NCI-H2196 treated with DMSO at 0.1 percent for 48 hours (cell line): Measurements from ENCODE around the gene INSR.
"Not testable (repeated sequence)": the region's sequence is repeated elsewhere in the genome, so short reads cannot be mapped to it uniquely, and the experiment has no call there.

Source experiments
- DNase-seq: peaks from one replicate; lab custom pipeline; 2025; ENCODE audit not compliant: unreplicated experiment; lab: John Stamatoyannopoulos, UW

INSR gene

DNA sequence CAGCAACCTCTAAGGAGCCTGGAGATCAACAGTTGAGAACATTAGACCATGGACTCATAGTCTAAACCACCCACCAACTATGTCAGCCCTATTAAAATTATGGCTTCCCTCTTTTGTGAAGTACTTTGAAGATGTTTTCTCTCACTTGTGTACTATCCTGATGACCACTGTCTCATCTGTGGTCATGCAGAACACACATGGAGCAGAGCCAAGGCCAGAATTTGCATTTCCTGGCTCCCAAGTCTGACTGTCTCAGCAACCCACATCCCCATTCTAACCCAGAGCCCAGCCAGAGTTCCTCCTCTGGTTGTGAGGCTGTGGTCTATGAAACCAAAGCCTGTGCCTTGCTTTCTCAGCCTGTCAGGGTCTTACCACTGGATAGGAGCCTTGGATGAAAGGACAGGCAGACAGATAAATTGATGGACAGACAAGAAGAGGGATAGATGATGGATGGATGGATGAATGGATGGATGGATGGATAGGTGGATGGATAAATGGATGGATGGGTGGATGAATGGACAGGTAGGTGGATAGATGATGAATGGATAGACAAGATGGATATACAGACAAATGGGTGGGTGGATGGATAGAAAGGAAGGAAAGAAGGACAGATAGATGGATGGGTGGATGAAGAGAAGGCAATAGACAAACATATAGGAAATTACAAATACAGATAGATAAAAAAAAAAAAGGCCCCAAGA, 189.3 kb downstream of the INSR start:
- DNase-seq = no peak

DNA sequence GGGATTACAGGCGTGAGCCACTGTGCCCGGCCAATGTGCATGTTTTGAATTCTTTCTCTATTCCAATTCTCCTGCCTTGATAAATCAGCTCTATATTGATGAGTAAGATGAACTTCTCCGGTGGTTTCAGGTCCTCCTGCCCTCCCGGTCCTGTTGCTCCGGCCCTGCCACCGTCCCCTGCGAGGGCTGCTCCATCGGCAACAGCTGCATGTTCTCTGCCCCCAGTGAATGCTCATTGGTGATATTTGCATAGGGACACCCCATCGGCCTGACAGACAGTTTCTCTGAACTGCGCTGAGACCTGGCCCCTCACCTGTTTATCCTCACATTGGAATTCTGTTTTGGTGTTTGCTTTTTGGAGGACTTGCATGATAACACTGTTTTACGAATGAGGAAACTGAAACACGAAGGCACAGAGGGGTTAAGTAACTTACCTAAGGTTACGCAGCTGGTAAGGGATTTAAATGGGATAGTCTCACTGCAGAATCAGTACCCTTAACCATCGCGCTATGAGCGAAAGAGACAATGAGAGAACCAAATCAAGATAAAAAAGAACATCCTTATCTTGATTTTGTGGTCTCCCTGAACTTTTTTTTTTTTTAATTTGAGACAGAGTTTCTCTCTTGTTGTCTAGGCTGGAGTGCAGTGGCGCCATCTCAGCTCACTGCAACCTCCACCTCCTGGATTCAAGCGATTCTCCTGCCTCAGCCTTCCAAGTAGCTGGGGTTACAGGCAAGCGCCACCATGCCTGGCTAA, 192.5 kb downstream of the INSR start:
- no peak for DNase-seq

DNA sequence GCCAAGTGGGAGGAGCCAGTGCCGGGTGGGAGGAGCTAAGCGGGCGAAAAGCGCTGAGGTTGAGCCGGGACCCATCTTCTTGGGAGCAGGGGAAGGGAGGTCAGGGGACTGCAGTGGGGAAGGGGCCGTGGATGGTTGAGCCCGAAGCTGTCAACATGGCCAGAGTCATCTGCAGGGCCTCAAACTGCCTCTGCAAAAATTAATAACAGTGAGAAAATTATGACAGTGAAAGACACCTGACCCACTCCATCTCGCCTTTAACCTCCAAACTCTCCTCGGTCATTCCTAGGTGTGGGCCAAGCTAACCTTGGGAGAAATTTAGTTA, 194.7 kb downstream of the INSR start:
- no peak for DNase-seq

- peak; percentile 96 for DNase-seq
Observed at GRCh38 chr19:7098701-7099596, 195.3 kb downstream of the INSR start.

DNA sequence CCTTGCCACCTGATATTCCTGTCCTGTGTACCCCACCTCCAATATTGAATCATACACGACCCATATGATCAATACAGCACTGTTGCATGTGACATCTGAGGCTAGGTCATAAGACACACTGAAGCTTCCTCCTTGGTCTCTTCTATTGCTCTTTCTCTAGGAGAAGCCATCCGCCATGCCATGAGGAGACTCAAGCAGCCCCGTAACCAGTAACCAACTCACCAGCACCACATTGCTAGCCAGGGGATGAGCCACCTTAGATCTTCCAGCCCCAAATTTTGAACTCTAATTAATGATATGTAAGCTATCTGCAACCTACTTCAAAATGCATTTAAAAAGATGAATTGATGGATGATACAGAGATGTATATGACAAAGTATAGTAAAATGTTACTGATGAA, 196.1 kb downstream of the INSR start:
- no peak for DNase-seq

DNA sequence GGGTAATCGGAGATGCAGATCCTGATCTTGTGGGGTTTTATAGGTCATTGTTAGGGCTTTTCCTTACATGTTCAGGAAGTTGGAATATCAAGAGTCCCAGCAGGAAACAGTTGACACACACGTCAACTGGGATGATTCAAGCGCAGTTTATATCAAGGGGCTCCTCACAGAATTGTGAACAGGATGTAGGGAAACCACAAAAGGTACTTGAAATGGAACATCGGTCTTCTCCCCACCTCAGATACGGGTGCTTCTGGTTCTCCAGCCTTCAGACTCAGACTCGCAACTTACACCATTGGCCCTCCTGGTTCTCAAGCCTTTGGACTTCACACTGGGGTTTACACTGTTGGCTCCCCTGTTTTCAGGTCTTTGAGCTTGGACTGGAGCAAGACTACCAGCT, 205.2 kb downstream of the INSR start:
- DNase-seq = no peak

- no peak for DNase-seq
Observed at GRCh38 chr19:7083076-7083956, 210.9 kb downstream of the INSR start.

DNA sequence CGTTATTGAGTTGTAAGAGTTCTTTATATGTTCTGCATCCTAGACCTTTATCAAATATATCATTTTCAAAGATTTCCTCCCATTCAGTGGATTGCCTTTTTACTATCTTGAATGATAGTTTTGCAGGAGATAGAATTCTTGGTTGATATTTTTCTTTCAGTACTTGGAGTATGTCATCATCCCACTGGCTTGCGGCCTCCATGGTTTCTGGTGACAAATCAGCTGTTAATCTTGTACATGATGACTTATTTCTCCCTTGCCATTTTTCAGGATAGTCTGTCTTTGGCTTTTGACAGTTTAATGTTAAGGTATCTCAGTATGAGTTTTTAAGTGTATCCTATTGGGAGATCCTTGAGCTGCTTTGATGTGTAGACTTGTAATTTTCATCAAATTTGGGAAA, 216.2 kb downstream of the INSR start:
- DNase-seq = no peak

GRCh38 chr19:7076151-7076550, 218.1 kb downstream of the INSR start:
- no peak for DNase-seq

- no peak for DNase-seq
Observed at GRCh38 chr19:7074705-7075282, 219.4 kb downstream of the INSR start.

GRCh38 chr19:7072541-7072940, 221.7 kb downstream of the INSR start:
- DNase-seq = no peak

DNA sequence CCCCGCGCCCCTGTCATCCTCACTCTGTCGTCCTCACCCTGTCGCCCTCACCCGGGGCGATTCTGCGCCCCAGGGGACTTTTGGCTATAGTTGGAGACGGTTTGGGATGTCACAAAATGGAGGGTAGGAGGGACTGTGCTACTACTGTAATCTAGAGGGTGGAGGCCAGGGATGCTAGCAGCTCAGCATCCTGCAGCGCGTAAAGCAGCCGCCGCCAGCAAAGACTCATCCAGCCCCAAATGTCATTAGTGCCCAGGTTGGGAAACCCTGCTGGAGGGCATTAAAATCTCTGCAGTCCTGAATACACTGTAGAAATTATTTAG, 224.3 kb downstream of the INSR start:
- DNase-seq = no peak

- DNase-seq = peak; percentile 89
Observed at GRCh38 chr19:7069042-7069903, 224.9 kb downstream of the INSR start, which contains the start of gene ZNF557. Gene ZNF557 (plus strand): TSS chr19:7069703. CDS start chr19:7075075, 5,372 bp downstream.

DNA sequence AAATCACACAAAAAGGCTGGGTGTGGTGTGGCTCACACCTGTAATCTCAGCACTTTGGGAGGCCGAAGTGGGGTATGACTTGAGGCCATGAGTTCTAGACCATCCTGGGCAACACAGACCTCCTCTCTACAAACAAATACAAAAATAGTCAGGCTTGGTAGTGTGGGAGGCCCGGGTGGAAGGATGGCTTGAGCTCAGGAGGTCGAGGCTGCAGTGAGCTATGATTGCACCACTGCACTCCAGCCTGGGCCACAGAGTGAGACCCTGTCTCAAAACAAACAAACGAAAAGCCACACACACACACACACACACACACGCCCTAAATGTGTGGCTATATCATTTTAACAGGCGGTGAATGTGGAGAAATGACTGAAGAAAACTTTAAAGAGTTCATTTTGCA, 225.6 kb downstream of the INSR start:
- DNase-seq = no peak

DNA sequence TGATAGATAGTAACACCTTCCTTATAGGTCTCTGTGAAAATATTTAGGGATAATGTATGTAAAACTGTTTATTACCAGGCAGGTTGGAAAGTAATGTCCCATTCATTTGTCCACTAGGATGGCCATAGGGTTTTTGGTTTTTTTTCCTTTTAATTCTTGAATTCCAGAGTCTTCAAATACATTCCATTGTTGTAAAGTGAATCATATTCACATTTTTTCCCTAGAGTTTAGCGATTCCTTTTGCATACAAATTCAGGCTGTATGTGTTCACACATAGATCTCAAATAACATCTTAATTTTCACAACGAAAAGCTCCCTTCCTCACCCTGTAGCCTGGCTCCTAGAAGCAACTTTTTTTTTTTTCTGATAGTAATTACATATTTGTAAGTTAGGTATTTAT, 226.5 kb downstream of the INSR start:
- no peak for DNase-seq

DNA sequence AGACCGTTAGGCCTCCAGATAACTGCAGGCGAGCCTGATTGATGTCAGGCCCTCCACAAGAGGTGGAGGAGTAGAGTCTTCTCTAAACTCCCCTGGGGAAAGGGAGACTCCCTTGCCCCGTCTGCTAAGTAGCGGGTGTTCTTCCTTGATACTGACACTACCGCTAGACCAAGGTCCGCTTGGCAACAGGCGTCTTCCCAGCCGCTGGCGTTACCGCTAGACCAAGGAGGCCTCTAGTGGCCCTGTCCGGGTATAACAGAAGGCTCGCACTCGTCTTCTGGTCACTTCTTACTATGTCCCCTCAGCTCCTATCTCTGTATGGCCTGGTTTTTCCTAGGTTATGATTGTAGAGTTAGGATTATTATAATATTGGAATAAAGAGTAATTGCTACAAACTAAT, 227.1 kb downstream of the INSR start:
- DNase-seq = not testable (repeated sequence)

DNA sequence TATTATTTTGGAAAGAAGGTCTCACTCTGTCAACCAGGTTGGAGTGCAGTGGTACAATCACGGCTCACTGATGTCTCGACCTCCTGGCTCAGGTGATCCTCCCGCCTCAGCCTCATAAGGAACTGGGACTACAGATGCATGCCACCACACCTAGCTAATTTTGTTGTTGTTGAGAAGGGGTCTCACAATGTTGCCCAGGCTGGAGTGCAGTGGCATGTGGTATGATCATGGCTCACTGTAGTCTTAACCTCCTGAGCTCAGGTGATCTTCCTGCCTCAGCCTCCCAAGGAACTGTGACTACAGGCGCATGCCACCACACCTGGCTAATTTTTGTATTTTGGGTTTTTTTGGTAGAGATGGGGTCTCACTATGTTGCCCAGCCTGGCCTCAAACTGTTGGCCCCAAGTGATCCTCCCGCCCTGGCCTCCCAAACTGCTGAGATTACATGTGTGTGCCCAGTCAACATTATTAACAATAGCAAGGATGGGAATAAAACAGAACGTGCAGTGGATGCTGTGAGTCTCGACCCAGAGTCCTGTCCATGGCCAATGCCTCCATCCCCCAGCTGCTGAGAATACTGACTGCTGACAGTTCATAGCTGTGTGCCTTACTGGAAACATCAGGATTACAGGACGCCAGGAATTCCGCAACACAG, 230.3 kb downstream of the INSR start:
- DNase-seq = no peak

DNA sequence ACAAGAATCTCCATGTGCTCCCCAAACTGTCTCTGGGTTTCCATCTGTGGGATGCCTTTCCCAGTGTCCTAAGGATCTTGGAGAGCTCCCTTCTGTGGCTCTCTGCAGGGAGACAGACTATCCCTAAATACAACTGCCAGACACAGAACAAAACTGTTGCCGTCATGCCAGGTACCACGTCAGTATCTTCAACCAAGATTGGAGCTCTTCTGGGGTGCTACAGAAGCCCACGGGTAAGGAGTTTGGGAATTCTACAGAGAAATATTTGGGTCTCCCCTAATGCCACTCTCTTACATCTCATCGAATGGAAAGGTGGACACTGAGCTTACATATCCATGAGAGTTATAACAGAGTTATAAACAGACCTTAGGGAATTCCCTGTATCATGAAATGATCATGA, 230.9 kb downstream of the INSR start:
- DNase-seq = no peak
